Panc1 (cell line): ENCODE results near the gene COPS8.

Source experiments
- TF ChIP-seq, protein P1 (sequence below): fragments of 450-650 bp; IDR thresholded peaks from 2 replicates; pipeline ENCODE4 v1.5.1; 2017; ENCODE audit warnings: mild to moderate bottlenecking
- TF ChIP-seq, protein P2 (sequence below), 2 experiments: IDR thresholded peaks; 2 replicates each; pipeline ENCODE4 v1.6.1; 2011 to 2012; ENCODE audit warnings: low read depth in 2 of 2, control low read depth in 1 of 2, low read length in 1 of 2, mild to moderate bottlenecking in 1 of 2, moderate library complexity in 1 of 2; ENCODE audit not compliant: insufficient read depth in 1 of 2

DNA sequence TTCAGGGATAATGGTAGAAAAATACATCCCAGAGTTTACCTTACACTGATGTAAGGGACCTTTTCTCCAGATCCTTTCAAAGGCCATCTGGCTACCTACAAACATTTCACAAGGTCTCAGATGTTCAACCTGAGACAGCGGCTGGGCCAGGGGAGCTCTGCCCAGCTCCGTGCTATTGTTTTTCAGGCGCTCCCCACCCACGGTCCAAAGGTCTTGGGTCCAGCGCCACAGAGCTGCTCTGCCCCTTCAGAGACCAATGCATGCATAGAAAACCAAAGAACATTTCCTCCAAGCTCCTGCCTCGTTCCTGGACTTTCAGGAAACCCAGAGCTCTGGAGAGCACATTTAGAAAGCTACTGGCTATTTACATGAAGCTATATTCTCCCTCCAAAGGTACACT lies 40.3 kb downstream of the COPS8 start:
- TF ChIP-seq, protein P1, sequence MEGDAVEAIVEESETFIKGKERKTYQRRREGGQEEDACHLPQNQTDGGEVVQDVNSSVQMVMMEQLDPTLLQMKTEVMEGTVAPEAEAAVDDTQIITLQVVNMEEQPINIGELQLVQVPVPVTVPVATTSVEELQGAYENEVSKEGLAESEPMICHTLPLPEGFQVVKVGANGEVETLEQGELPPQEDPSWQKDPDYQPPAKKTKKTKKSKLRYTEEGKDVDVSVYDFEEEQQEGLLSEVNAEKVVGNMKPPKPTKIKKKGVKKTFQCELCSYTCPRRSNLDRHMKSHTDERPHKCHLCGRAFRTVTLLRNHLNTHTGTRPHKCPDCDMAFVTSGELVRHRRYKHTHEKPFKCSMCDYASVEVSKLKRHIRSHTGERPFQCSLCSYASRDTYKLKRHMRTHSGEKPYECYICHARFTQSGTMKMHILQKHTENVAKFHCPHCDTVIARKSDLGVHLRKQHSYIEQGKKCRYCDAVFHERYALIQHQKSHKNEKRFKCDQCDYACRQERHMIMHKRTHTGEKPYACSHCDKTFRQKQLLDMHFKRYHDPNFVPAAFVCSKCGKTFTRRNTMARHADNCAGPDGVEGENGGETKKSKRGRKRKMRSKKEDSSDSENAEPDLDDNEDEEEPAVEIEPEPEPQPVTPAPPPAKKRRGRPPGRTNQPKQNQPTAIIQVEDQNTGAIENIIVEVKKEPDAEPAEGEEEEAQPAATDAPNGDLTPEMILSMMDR: no peak
- TF ChIP-seq, protein P2, sequence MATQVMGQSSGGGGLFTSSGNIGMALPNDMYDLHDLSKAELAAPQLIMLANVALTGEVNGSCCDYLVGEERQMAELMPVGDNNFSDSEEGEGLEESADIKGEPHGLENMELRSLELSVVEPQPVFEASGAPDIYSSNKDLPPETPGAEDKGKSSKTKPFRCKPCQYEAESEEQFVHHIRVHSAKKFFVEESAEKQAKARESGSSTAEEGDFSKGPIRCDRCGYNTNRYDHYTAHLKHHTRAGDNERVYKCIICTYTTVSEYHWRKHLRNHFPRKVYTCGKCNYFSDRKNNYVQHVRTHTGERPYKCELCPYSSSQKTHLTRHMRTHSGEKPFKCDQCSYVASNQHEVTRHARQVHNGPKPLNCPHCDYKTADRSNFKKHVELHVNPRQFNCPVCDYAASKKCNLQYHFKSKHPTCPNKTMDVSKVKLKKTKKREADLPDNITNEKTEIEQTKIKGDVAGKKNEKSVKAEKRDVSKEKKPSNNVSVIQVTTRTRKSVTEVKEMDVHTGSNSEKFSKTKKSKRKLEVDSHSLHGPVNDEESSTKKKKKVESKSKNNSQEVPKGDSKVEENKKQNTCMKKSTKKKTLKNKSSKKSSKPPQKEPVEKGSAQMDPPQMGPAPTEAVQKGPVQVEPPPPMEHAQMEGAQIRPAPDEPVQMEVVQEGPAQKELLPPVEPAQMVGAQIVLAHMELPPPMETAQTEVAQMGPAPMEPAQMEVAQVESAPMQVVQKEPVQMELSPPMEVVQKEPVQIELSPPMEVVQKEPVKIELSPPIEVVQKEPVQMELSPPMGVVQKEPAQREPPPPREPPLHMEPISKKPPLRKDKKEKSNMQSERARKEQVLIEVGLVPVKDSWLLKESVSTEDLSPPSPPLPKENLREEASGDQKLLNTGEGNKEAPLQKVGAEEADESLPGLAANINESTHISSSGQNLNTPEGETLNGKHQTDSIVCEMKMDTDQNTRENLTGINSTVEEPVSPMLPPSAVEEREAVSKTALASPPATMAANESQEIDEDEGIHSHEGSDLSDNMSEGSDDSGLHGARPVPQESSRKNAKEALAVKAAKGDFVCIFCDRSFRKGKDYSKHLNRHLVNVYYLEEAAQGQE (IDR thresholded peaks at IDR 0.05; ENCODE audit: insufficient read depth in 1 of 2, low read depth in 2 of 2, low read length in 1 of 2): no peak
